Measurements from ENCODE around the gene LRRTM4. TPM values are rescaled to one million over a fixed set of nuclear protein-coding genes. Genes with fewer than 3 reads are reported as not detected.

The LRRTM4 gene
- total and polyA plus RNA-seq, 8 donors = 0.38 to 3.3 (median 2.0) TPM

DNA sequence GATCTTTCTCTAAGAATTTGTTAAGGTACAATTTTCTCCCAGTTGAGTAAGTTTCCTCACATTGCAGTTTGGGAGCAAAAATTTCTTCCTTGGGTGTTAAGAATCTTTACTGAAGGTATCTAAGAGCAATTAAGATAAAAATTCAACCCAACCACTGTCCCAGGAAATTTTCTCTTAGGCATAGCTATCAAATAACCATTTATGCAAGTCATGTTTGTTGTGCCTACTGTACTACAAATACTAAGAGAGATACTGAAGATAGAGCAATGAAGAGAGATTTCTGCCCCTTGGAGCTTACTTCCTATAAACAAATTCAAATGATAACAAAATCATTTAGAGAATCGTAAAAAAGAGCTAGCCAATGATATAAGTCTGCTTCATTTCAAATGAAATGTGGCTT lies 402.8 kb downstream of the LRRTM4 start:
- H3K4me1 ChIP-seq = no peaks in the 10 kb centered on the region
- H3K4me3 ChIP-seq = no peak overlapping the region

DNA sequence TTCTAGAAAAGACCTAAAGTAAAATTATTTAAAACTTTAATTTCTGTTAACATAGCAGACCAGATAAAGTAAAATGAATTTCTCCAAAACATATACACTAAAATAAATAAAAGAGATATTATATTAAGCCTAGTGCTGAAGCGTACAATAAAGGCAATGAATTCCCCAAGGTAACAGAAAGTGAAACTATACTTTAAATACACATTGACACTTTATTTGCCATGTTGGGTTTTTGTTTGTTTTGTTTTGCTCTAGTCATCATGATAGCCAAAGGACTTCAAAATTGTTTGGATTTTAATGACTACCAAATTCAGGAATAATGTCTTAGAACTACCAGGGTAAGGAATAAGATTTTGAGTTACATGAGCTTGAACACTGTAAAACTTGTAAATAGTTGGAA lies 413.3 kb downstream of the LRRTM4 start:
- intact Hi-C loops (cut with DNase I) = no loop called here
- TF ChIP-seq, protein P1, sequence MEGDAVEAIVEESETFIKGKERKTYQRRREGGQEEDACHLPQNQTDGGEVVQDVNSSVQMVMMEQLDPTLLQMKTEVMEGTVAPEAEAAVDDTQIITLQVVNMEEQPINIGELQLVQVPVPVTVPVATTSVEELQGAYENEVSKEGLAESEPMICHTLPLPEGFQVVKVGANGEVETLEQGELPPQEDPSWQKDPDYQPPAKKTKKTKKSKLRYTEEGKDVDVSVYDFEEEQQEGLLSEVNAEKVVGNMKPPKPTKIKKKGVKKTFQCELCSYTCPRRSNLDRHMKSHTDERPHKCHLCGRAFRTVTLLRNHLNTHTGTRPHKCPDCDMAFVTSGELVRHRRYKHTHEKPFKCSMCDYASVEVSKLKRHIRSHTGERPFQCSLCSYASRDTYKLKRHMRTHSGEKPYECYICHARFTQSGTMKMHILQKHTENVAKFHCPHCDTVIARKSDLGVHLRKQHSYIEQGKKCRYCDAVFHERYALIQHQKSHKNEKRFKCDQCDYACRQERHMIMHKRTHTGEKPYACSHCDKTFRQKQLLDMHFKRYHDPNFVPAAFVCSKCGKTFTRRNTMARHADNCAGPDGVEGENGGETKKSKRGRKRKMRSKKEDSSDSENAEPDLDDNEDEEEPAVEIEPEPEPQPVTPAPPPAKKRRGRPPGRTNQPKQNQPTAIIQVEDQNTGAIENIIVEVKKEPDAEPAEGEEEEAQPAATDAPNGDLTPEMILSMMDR (IDR thresholded peaks at IDR 0.05) = no peak
- DNase-seq (no peak), ATAC-seq (no peak)
- no peaks in the 10 kb centered on the region for H3K36me3 ChIP-seq
- H3K4me3 ChIP-seq = no peak overlapping the region
- no peak overlapping the region for H3K27ac ChIP-seq
- no peaks in the 10 kb centered on the region for H3K4me1 ChIP-seq
- peaks cover 0 to 6% of the 10 kb centered on the region in 2 donors for H3K9me3 ChIP-seq
- no peaks in the 10 kb centered on the region for H3K27me3 ChIP-seq

More for the DNA sequence above, 402.8 kb downstream of the LRRTM4 start:
- no peaks in the 10 kb centered on the region for H3K9me3 ChIP-seq
- ATAC-seq (no peak), DNase-seq (no peak)
- intact Hi-C loops (cut with DNase I) = no loop called here
- TF ChIP-seq, protein P1 (IDR thresholded peaks at IDR 0.05) = no peak
- H3K27ac ChIP-seq = no peak overlapping the region
- no peaks in the 10 kb centered on the region for H3K27me3 ChIP-seq
- no peaks in the 10 kb centered on the region for H3K36me3 ChIP-seq

DNA sequence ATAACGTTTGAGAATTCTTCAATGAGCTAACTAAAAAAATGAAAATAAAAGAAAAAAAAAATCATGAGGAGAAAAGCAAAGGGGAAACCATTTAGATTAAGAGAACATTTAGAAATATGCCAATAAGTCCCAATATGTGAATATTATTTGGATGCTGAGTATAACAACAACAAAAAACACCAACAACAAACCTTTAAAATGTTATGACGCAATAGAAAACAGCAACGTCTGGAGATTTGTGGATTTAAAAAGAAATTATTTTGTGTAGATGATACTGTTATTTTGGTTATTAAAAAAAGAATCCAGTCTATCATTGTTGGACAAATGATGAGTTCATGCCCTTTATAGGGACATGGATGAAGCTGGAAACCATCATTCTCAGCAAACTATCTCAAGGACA lies 417.2 kb downstream of the LRRTM4 start:
- no peak for ATAC-seq
- intact Hi-C loops (cut with DNase I) = no loop called here
- TF ChIP-seq, protein P1 (IDR thresholded peaks at IDR 0.05) = no peak

GRCh38 chr2:77104554-77104953 lies 417.6 kb downstream of the LRRTM4 start:
- no peak for DNase-seq
- H3K27ac ChIP-seq = no peak overlapping the region
- no peaks in the 10 kb centered on the region for H3K27me3 ChIP-seq
- H3K9me3 ChIP-seq = no peaks in the 10 kb centered on the region
- H3K4me1 ChIP-seq = no peaks in the 10 kb centered on the region
- H3K4me3 ChIP-seq = no peak overlapping the region
- H3K36me3 ChIP-seq = no peaks in the 10 kb centered on the region
- TF ChIP-seq, protein P1 (IDR thresholded peaks at IDR 0.05) = no peak
- intact Hi-C loops (cut with DNase I) = no loop called here
- ATAC-seq = no peak

More for the DNA sequence above, 417.2 kb downstream of the LRRTM4 start:
- H3K36me3 ChIP-seq = no peaks in the 10 kb centered on the region
- H3K27ac ChIP-seq = no peak overlapping the region
- H3K27me3 ChIP-seq = no peaks in the 10 kb centered on the region
- H3K4me1 ChIP-seq = no peaks in the 10 kb centered on the region
- H3K9me3 ChIP-seq = no peaks in the 10 kb centered on the region
- DNase-seq = no peak
- H3K4me3 ChIP-seq = no peak overlapping the region

GRCh38 chr2:77102927-77103326 lies 419.2 kb downstream of the LRRTM4 start:
- DNase-seq (no peak), ATAC-seq (no peak)
- Histone ChIP-seq H3K9me3 (no peaks in the 10 kb centered on the region), H3K36me3 (no peaks in the 10 kb centered on the region), H3K4me1 (no peaks in the 10 kb centered on the region), H3K4me3 (no peak overlapping the region), H3K27me3 (no peaks in the 10 kb centered on the region), H3K27ac (no peak overlapping the region)
- TF ChIP-seq, protein P1 (IDR thresholded peaks at IDR 0.05) = no peak
- intact Hi-C loops (cut with DNase I) = no loop called here

Data from left lung (tissue), 10 donors.